ENCODE measurements around the gene CAMTA1.

The CAMTA1 gene

GRCh38 chr1:7458946-7459345 is 673.7 kb downstream of the CAMTA1 start:
- DNase-seq (ENCODE audit: low read depth in 1 of 2, low spot score in 1 of 2): no peak

GRCh38 chr1:7459914-7460313 is 674.7 kb downstream of the CAMTA1 start:
- no peak for DNase-seq (ENCODE audit: low read depth in 1 of 2, low spot score in 1 of 2)

GRCh38 chr1:7460807-7461206 is 675.6 kb downstream of the CAMTA1 start:
- DNase-seq (ENCODE audit: low read depth in 1 of 2, low spot score in 1 of 2): no peak

- DNase-seq (ENCODE audit: low read depth in 1 of 2, low spot score in 1 of 2): no peak
These were observed 677.4 kb downstream of the CAMTA1 start for GRCh38 chr1:7462617-7463016.

- no peak for DNase-seq (ENCODE audit: low read depth in 1 of 2, low spot score in 1 of 2)
These were observed 678.3 kb downstream of the CAMTA1 start for GRCh38 chr1:7463526-7463925.

- no peak for DNase-seq (ENCODE audit: low read depth in 1 of 2, low spot score in 1 of 2)
These were observed 679.5 kb downstream of the CAMTA1 start for GRCh38 chr1:7464736-7465135.

- no peak for DNase-seq (ENCODE audit: low read depth in 1 of 2, low spot score in 1 of 2)
These were observed 682.4 kb downstream of the CAMTA1 start for GRCh38 chr1:7467476-7468175.

- DNase-seq (ENCODE audit: low read depth in 1 of 2, low spot score in 1 of 2): no peak
These were observed 683.0 kb downstream of the CAMTA1 start for GRCh38 chr1:7468248-7468647.

- DNase-seq (ENCODE audit: low read depth in 1 of 2, low spot score in 1 of 2): no peak
These were observed 684.1 kb downstream of the CAMTA1 start for GRCh38 chr1:7469255-7469938.

- no peak for DNase-seq (ENCODE audit: low read depth in 1 of 2, low spot score in 1 of 2)
These were observed 685.8 kb downstream of the CAMTA1 start for GRCh38 chr1:7470904-7471638.

- DNase-seq (ENCODE audit: low read depth in 1 of 2, low spot score in 1 of 2): no peak
These were observed 686.6 kb downstream of the CAMTA1 start for GRCh38 chr1:7471836-7472235.

GRCh38 chr1:7473223-7474142 is 688.2 kb downstream of the CAMTA1 start:
- DNase-seq (ENCODE audit: low read depth in 1 of 2, low spot score in 1 of 2): no peak

- no peak for DNase-seq (ENCODE audit: low read depth in 1 of 2, low spot score in 1 of 2)
These were observed 688.9 kb downstream of the CAMTA1 start for GRCh38 chr1:7474143-7474490.

- DNase-seq (ENCODE audit: low read depth in 1 of 2, low spot score in 1 of 2): no peak
These were observed 689.7 kb downstream of the CAMTA1 start for GRCh38 chr1:7474786-7475502.

GRCh38 chr1:7475691-7476090 is 690.4 kb downstream of the CAMTA1 start:
- no peak for DNase-seq (ENCODE audit: low read depth in 1 of 2, low spot score in 1 of 2)

GRCh38 chr1:7476402-7476801 is 691.1 kb downstream of the CAMTA1 start:
- no peak for DNase-seq (ENCODE audit: low read depth in 1 of 2, low spot score in 1 of 2)

- DNase-seq (ENCODE audit: low read depth in 1 of 2, low spot score in 1 of 2): no peak
These were observed 691.8 kb downstream of the CAMTA1 start for GRCh38 chr1:7476861-7477547.

GRCh38 chr1:7477593-7477992 is 692.3 kb downstream of the CAMTA1 start:
- DNase-seq (ENCODE audit: low read depth in 1 of 2, low spot score in 1 of 2): no peak

GRCh38 chr1:7478142-7478790 is 693.0 kb downstream of the CAMTA1 start:
- DNase-seq (ENCODE audit: low read depth in 1 of 2, low spot score in 1 of 2): no peak

Measured in activated CD4-positive, alpha-beta T cell treated with anti-CD3 and anti-CD28 coated beads, Interleukin-2, amount 50 U/mL, for 24 hours (primary cell).